GM18909 (cell line): Measurements from ENCODE around the gene PEX14.
"Not testable (repeated sequence)": the region's sequence is repeated elsewhere in the genome, so short reads cannot be mapped to it uniquely, and the experiment has no call there.

ENCODE experiments used
- ATAC-seq: cut with Tn5 transposase; IDR thresholded peaks from one replicate; pipeline ENCODE4 v1.9.1; 2021; ENCODE audit warnings: mild to moderate bottlenecking; ENCODE audit not compliant: unreplicated experiment, poor library complexity

PEX14 gene

DNA sequence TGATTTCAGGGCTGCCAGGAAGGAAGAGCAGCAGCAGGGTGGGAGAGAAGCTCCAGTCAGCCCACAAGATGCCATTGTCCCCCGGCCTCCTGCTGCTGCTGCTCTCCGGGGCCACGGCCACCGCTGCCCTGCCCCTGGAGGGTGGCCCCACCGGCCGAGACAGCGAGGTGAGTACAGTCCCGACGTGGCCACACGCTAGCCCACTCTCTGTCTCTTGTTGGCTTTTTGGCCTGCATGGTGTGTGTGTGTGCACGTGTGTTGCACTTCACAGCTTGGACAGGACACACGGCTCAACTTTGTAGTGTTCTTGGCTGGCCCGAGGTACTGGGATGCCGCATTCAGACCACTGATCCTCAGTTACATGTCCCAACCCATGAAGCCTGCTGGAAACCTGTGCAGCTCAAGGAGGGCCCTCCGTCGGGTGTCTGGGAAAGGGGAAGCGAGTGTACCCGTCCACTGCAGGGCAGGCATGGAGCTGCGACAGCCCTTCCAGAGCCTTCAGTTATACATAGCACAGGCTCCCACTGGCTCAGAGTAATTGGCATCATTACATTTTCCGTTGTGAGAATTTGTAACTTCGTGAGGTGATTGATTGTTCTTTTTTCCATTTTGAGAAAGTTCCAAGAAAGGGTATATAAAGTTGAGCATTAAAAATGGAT, 24.5 kb upstream of the PEX14 start:
- ATAC-seq: no peak

DNA sequence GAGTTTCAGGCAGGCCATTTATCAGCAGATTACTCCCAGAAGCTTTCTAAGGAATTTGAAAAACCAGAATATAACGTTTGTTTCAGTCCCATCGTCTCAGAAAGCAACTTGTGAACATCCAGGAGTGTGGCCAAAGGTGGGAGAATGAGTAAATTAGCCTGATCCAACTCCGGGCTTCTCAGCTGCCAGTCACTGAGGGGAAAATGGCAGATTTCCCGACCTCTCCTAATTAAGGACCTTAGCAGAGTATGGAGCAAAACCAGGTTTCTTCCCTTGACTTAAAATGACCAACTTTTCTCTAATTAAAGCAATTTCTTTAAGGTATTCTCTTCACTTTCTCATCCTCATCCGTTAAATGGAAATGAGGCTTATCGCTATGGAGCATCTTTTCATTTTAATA, 23.9 kb upstream of the PEX14 start:
- ATAC-seq: no peak

DNA sequence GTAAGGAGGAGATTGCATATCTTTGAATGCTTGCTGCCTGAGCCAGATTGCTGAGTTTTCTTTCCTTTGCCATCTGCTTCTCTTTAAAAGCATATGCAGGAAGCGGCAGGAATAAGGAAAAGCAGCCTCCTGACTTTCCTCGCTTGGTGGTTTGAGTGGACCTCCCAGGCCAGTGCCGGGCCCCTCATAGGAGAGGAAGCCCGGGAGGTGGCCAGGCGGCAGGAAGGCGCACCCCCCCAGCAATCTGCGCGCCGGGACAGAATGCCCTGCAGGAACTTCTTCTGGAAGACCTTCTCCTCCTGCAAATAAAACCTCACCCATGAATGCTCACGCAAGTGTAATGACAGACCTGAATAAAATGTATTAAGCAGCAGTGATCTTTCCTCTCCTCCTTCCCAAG, 23.5 kb upstream of the PEX14 start:
- no peak for ATAC-seq

DNA sequence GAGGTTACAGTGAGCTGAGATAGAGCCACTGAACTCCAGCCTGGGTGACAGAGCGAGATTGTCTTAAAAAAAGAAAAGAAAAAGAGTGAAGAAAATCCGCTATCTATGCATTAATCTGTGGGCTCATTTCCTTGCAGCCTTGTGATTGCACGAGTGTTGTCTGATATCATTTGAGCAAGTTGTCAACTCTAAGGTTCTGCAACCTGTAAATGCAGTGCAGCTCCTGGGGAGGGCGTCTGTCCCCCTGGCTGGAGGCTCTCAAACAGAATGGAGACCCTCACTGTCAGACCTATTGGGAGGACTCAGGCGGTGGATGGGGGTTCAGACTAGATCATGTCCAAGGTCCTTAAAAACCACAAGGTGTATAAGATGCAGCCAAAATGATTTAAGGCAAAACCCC, 18.7 kb upstream of the PEX14 start:
- no peak for ATAC-seq

DNA sequence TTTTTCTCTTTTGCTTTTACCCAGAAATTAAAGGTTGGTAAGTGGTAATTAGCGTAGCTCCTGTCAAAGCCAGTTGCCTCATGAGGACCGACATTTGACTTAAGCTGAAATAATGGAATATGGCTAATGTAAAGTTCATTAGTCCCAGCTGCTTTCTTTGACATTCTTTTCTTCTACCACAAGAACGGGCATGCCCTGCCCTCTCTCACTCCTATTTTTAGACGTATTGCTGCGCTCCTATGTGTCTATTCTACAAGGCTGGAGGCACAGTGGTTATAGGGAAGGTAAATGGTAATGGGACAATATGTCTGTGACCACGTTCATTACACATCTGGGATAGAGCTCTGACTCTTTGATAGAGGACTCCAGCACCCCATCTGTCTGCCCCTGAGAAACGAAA, 18.1 kb upstream of the PEX14 start:
- ATAC-seq: no peak

DNA sequence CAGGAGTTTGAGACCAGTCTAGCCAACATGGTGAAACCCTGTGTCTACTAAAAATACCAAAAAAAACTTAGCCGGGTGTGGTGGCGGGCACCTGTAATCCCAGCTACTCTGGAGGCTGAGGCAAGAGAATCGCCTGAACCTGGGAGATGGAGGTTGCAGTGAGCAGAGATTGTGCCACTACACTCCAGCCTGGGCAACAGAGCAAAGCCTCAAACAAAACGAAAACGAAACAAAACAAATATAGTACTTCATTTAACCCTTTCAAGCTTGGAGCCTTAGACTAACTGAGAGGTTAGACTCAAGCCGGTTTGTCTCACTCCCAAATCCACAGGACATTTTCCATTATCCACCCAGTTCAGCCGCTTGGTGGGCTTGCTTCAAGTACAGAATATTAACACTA, 17.3 kb upstream of the PEX14 start:
- not testable (repeated sequence) for ATAC-seq

- ATAC-seq: no peak
Observed at GRCh38 chr1:10457875-10458274, 16.9 kb upstream of the PEX14 start.

- ATAC-seq: no peak
Observed at GRCh38 chr1:10459184-10459583, 15.6 kb upstream of the PEX14 start.

DNA sequence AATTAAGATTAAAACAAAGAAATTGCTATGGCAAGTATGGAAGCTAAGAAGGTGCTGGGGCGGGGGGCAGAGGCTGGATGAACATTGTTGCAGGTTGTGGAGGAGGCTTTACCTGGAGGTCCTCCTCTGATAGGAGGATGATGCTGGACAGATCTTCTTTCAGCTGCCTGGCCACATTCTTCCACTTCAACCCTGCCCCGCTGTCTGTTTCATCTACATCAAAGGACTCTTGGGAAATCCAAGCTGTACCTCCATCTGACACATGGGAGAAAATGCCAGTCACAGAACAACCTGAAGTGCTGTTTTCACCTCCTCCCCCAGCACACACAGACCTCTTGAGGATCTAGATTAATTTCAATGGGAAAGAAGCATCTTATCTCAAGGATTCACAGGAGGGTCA, 7.7 kb upstream of the PEX14 start:
- ATAC-seq: no peak

DNA sequence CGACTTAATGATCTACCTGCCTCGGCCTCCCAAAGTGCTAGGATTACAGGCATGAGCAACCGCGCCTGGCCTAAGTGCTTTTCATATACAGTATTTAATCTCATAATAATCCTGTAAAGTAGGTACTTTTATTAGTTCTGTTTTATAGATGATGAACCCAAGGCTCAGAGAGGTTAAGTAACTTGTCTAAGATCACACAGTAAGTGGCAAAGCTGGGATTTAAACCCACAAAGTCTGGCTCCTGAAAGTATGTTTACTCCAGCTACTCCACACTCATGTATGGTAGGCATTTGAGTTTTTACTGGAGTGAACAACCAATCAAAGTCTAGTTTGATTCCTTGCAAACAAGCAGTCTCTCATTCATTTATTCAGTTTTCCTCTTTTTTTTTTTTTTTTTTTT, 4.7 kb upstream of the PEX14 start:
- no peak for ATAC-seq

- ATAC-seq: no peak
Observed at GRCh38 chr1:10471411-10472219, 3.1 kb upstream of the PEX14 start.

DNA sequence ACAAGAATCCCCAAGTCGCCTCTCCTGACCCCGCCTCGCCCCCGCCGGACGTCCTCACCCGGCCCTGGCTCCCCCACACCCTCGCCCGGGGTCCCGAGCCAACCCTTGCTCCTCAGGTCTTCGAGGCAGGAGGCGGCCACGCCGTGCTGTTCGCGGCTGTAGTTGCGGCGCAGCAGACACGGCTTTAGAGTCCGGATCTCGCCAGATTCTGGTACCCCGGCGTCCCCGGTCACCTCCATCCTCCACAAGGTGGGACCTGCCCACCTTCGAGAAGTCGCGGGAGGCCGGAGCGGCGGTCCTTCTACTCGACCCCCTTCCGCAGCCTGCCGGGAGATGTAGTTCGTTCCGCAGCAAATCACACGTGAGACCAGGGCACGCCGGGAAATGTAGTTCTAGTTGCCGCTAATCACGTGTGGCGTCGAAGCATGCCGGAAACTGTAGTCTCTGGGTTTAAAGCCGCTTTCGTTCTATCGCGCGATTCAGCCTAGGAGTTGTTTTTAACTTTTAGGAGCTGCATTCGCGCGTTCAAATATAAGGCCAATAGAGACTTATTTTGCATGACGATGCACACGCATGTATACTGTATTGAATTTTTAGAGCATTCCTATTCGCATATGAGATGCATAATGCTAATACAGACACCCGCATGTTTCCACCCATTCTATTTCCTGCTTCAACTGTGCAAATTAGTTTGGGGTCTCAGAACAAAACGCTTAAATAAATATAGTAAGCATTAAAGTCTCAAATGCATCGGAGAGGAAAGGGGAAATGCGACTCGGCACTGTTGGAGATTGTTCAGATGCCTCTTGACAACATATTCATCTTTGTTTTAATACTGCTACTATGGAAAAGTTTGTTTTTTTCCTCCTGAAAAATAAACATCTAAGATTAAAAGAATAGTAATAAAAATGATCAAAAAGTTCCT, 2.3 kb upstream of the PEX14 start, which contains the start of gene DFFA:
Gene DFFA (minus strand): TSS at position 310 of the 925 bp plus-strand sequence. CDS start 71 bp downstream, at position 239.
- peak; percentile 83 for ATAC-seq

GRCh38 chr1:10473145-10473765, 1.5 kb upstream of the PEX14 start:
- ATAC-seq: no peak

GRCh38 chr1:10474309-10474612, 489 bp upstream of the PEX14 start:
- ATAC-seq: not testable (repeated sequence)

- no peak for ATAC-seq
Observed at GRCh38 chr1:10475510-10475909, 760 bp downstream of the PEX14 start.

- ATAC-seq: no peak
Observed at GRCh38 chr1:10479296-10479695, 4.5 kb downstream of the PEX14 start.

GRCh38 chr1:10480614-10481013, 5.9 kb downstream of the PEX14 start:
- no peak for ATAC-seq

GRCh38 chr1:10484521-10484920, 9.8 kb downstream of the PEX14 start:
- ATAC-seq: no peak

GRCh38 chr1:10489291-10490055, 14.7 kb downstream of the PEX14 start:
- ATAC-seq: no peak
